GM21825 (cell line): ENCODE data around the gene STK35.
"Not testable (repeated sequence)": the region's sequence is repeated elsewhere in the genome, so short reads cannot be mapped to it uniquely, and the experiment has no call there.

Source experiments
- ATAC-seq: cut with Tn5 transposase; IDR thresholded peaks from one replicate; pipeline ENCODE4 v1.9.1; 2021; ENCODE audit warnings: mild to moderate bottlenecking, moderate library complexity; ENCODE audit not compliant: unreplicated experiment

Gene STK35

GRCh38 chr20:2179233-2179580 is 77.6 kb downstream of the STK35 start:
- ATAC-seq, result no peak

GRCh38 chr20:2179949-2180348 is 78.3 kb downstream of the STK35 start:
- ATAC-seq, result no peak

- no peak for ATAC-seq
These were observed 81.8 kb downstream of the STK35 start for GRCh38 chr20:2183381-2183780.

- not testable (repeated sequence) for ATAC-seq
These were observed 83.3 kb downstream of the STK35 start for GRCh38 chr20:2184933-2185332.

GRCh38 chr20:2195614-2196013 is 94.0 kb downstream of the STK35 start:
- ATAC-seq, result no peak

GRCh38 chr20:2197166-2197565 is 95.5 kb downstream of the STK35 start:
- ATAC-seq, result no peak
